ENCODE data around the gene SLC25A23.
"Not testable (repeated sequence)": the region's sequence is repeated elsewhere in the genome, so short reads cannot be mapped to it uniquely, and the experiment has no call there.

SLC25A23 gene

DNA sequence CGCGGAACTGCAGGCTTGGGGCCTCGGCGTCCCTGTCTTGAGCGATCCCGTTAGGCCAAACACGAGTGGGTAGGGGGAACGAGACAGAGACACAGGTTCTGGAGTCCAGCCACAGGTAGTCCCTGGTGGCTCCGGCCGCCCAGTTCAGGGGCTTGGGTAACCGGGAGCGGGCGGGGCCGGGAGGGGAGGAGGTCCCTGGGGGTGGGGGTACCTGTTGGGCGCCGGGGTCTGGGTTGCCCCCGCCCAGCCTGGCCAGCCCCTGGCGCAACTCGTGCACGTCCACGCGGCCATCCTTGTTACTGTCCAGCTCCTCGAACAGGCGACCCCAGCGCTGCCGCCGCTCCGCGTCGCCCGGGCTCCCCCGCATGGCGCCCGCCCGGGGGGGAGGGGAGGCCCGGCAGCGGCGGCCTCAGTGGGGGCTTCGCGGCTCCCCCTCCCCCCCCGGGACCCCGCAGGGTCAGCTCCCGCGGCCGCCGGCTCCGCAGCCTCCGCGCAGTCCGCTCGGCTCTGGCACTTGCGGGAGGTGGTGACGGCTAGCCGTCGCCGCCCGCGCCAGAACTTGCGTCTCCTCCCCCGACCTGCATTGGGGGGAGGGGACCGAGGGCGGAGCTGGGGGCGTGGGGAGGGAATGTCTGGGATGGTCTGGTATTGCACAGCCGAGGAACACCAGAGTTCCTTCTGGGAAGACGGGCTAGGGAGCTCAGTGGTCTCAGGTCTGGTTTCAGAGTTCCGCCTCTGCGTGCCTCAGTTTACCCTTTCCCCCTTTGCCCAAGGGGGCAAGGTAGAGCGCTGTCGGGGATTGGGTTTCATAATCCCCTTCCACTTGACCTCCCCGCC is at the start of gene SLC25A23:
Gene SLC25A23, minus strand, starts transcription at position 531 of the 837 bp plus-strand sequence. Its CDS starts 164 bp downstream, at position 367.
- peak; percentile 70 for DNase-seq (ENCODE audit: low read depth)

DNA sequence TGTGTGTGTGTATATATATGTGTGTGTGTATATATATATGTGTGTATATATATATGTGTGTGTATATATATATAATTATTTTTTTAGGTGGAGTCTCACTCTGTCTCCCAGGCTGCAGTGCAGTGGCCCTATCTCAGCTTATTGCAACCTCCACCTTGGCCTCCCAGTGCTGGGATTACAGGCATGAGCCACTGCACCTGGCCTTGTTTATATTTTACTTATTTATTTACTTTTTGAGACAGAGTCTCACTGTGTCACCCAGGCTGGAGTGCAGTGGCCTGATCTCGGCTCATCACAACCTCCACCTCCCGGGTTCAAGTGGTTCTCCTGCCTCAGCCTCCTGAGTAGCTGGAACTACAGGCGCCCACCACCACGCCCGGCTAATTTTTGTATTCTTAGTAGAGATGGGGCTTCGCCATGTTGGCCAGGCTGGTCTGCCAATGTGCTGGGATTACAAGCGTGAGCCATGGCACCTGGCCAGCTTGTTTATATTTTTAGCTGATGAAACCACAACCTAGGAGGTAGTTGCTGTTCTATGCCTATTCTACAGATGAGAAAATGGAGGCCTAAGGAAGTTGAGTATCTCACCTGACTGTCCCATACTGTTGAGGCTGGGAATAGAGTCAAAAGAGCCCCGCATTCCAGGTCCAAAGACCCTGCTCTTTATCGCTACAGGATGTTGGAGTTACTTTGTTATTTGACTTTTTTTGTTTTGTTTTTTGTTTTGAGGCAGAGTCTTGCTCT is 48.6 kb upstream of the SLC25A23 start:
- DNase-seq (ENCODE audit: low read depth): not testable (repeated sequence)

DNA sequence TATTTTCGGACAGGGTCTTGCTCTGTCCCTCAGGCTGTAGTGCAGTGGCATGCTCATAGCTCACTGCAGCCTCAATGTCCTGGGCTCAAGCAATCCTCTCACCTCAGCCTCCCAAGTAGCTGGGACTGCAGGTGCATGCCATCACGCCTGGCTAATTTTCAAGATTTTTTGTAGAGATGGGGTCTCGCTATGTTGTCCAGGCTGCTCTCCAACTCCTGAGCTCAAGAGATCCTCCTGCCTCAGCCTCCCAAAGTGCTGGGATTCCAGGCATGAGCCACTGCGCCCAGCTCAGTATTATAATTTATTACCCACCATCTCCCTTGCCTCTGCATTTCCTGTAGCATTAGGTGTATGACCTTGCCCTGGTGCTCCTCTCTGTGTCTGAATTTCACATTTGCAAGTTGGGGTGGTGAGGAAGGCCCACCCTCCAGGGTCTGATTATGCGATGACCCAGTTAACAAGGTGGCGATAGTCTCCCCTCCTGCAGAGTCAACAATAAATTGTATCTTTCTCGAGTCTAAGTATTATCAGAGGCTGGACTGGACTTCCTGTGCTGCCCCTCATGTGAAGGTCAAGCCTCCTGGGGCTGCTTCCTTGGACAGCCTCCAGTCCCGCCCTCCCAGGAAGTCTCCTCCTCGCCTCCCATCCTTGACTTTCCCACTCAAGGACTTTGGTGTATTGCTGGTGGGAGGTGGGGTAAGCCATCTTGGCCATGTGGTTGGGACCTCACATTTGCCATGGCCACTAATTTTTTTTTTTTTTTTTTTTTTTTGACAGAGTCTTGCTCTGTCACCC is 44.0 kb upstream of the SLC25A23 start:
- DNase-seq (ENCODE audit: low read depth): no peak

DNA sequence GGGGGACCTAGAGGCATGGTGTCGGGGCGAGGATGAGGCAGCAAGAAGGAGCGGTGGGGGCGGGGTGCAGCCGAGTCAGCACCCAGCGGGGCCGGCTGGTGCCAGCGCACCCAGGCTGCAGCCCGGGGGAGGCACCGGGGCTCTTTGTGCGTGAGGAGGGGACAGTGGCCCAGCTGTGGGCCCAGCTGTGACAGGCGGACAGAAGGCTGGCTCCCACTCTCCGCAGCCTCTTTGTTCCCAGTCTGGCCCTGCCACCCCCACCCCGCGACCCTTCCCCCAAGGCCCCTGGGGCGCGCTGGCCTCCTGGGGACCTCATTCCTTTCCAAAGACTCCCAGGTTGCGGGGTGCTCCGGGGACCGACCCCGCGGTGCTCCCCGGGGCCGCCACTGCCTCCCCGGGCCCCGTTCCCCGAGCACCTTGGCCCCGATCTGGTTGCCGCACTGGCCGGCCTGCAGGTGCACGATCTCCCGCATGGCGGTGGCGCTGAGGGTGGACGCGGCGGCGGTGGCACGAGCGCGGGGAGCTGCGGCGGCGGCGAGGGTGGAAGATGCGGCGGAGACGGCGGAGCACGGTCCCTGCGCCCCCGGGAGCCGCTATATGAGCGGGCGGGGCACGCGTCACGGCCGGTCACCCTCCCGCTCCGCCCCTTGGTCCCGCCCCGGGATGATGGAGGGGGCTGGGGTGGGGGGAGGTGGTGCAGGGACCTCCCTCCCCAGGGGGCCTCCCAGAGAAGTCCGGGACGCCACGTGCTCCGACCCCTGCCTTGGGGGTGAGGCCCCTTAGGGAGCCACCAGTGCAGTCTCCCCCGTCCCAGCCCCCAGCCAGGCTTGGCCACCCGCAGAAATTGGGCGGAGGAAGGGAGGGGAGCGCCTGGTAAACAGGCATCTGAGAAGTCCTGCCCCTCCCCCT is 42.4 kb upstream of the SLC25A23 start, which contains the start of gene TUBB4A:
Gene TUBB4A, minus strand, starts transcription at position 570 of the 909 bp plus-strand sequence. Its CDS starts 97 bp downstream, at position 473.
- DNase-seq (ENCODE audit: low read depth): no peak

DNA sequence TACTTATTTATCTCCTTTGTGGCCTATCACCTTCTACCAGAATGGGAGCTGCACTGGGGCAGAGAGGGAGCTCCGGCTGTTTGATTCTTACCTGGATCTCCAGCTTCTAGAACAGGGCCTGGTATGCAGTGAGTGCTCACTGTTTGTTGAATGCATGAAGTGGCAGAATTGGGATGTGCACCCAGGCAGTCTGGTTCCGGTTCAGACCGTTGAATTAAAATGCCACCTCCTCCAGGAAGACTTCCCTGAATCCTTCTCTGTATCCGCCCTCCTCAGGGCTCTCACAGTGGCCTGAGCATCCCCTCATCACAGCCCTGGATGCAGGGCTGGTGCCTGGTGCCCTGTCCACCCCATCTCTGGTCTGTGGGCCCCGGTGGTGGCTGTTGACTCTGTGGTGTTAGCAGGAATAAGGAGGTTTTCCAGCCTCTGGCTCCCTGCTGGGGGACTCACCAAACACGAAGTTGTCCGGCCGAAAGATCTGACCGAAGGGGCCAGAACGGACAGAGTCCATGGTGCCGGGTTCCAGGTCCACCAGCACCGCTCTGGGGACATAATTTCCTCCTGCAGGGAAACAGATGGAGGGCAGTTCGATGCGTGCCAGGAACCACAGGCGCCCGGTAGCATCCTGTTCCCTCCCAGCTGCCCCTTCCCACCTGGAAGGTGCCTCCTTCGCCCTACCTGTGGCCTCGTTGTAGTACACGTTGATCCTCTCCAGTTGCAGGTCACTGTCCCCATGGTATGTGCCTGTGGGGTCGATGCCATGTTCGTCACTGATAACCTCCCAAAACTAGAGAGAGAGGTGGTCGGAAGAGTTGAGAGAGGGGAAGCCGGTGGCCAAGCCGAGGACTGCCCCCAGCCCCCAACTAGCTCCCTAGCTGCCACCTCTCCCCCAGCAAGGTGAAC is 41.5 kb upstream of the SLC25A23 start:
- no peak for DNase-seq (ENCODE audit: low read depth)

DNA sequence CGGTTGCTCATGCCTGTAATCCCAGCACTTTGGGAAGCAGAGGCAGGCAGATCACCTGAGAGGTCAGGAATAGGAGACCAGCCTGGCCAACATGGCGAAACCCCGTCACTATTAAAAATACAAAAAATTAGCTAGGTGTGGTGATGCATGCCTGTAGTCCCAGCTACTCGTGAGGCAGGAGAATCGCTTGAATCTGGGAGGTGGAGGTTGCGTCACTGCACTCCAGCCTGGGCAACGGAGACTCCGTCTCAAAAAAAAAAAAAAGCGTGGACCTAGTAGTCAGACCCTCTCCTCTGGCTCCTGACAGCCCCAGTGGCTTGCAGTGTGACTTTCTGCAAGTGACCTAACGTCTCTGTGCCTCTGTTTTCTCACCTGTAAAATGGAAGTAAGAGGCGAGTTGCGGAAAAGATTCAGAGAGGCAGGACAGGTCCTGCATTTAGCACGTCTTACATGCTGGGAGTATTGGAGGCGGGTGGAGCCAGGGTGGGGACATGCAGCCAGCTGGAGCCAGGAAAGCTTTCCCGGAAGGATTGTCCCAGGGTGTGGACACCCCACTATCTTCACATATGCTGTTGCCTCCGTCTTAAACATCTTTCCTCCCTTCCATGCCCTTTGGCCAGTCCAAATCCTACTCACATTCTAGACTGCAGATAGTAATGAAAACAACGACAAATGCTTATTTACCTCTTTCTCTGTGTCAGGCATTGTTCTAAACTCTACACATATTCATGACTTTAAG is 39.6 kb upstream of the SLC25A23 start:
- no peak for DNase-seq (ENCODE audit: low read depth)

DNA sequence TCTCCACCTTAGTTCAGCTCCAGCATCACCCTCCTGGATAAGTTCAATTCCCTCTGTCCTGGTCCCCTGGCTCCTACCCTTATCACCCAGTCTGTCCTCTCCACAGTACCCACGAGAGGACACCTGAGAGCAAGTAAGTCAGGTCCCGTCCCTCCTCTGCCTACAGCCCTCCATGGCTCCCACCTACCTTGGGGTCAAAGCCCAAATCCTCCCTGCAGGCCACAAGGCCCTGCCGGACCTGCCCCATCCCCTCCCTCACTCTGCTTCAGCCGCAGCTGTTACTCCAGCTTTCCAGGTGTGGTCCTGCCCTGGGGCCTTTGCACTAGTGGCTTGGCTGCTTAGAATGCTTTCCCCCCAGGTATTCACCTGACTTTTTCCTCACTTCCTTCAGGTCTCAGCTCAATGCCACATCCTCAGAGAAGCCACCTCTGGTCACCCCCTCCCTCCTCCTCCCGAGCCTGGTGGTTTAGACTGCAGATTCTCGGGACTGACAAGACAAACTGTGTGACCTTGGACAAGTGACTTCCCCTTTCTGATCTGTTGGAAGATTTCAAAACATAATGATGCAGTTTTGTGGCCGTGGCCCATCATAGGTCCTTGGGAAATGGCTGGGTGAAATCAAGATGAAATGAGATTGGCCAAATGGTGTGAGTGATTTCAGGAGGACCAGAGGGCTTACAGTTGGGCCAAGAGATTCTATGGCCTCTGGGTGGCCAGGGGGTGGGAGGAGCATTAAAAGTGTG is 38.9 kb upstream of the SLC25A23 start:
- DNase-seq (ENCODE audit: low read depth): no peak

DNA sequence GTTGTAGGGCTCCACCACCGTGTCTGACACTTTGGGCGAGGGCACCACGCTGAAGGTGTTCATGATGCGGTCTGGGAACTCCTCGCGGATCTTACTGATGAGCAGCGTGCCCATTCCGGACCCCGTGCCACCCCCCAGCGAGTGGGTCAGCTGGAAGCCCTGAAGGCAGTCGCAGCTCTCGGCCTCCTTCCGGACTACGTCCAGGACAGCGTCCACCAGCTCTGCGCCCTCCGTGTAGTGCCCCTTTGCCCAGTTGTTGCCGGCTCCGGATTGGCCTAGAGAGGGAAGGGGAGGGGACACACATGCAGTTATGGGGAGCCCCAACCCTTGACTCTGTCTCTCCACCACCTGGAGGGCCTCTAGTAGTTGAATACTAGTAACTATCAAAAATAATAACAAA is 36.4 kb upstream of the SLC25A23 start:
- DNase-seq (ENCODE audit: low read depth): no peak

DNA sequence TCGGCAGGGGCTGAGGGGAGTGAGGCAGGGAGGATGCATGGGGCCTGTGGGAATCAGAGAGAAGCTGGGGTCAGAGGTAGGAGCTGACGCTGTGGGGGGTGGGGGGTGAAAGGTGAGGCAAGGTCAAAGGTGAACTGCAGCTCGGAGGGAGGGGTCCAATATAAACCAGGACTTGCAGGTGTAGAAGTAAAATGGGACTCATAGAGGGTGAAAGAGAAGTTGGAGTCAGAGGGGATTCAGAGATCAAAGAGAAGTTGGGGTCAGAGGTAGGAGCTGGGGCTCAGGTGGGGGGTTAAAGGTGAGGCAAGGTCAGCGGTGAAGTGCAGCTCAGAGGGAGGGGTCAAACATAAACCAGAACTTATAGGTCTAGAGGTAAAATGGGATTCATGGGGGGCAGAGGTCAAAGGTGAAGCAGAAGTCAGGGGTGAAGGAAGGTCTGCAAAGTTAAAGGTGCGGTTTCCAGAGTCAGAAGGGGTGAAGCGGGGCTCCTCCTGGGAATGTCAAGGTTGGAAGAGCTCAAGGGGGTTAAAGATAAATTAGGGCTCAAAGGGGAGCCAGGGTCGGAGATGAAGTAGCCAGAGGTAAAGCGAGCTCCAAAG is 34.9 kb upstream of the SLC25A23 start:
- DNase-seq (ENCODE audit: low read depth): no peak

DNA sequence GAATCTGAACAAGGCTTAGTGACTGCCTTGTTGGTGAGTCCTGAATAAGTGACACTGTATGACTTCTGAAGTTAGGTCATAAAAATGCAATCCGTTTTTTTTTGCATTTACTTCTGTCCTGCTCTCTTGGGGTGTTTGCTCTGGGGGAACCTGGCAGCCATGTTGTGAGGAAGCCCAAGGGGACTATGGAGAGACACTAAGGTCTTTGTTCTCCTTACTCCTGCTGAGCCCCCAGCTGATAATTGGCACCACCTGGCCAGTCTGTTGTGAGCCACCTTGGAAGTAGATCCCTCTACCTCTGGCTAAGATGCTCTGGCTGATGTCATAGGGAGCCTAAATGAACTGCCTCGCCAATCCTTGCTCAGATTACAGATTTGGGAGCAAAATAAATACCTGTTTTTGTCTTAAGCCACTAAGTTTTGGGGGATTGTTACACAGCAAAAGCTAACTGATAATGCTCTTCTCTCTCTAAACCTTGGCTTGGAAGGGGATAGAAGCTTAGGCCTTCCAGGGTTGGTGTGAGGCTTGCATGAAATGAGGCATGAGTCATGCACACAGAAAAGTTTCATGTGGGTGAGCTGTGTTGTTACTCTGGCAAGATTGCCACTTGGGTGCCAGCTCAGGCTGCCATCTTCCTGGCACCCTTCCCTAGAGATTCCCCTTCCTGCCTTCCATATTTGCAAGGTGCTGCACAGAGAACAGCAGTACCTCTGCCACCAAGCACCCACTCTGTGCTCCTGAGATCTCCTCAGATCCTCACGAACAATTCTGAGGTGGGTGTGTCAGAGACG is 32.4 kb upstream of the SLC25A23 start:
- DNase-seq (ENCODE audit: low read depth): no peak

DNA sequence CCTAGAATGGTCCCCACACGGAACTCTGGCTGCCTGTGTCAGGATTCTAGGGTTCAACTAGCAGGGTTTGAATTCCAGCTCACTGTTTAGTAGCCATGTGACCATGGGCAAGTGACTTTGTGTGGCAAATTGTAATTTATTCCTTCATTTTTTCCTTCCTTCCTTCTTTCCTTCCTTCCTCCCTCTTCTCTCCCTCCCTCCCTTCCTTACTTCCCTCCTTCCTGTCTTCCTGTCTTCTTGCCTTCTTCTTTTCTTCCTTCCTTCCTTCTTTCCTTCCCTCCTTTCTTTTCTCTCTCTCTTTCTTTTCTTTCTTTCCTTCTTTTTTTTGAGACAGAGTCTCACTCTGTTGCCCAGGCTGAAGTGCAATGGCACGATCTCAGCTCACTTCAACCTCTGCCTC is 30.5 kb upstream of the SLC25A23 start:
- DNase-seq (ENCODE audit: low read depth): no peak

DNA sequence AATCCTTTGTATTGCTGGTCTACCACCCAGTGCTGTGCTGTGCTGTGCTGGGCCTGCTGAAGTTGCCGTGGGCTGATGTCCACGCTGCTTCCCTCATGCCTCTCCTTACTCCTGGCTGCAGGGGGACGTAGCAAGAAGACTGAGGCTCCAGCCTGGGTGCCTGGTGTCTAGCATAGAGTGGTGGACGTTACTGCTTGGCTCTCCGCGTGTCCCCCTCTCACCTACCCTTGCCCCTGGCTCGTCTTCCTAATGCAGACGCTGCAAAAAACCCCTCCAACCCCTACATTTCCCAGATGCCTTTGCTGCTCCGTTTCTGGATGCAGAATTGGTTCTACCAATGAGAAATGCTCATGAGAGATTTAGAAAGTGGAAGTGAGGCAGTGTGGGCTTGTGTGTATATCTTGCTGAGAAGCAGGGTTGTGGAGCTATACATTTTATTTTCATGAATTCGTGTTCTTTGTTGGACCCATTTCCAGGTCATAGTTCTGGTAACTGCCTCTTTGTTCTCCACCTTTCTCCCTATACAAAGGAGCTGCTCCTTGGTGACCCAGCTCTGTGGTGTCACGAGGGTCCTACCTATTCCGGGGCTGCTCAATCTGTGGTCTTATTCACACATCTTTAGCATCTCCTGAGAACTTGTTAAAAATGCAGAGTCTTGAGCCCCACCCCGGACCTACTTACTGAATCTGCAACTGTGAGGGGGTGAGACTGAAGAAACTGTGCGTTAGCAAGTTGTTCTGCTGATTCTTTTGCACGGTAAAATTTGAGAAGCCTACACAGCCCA is 29.9 kb upstream of the SLC25A23 start:
- DNase-seq (ENCODE audit: low read depth): no peak

DNA sequence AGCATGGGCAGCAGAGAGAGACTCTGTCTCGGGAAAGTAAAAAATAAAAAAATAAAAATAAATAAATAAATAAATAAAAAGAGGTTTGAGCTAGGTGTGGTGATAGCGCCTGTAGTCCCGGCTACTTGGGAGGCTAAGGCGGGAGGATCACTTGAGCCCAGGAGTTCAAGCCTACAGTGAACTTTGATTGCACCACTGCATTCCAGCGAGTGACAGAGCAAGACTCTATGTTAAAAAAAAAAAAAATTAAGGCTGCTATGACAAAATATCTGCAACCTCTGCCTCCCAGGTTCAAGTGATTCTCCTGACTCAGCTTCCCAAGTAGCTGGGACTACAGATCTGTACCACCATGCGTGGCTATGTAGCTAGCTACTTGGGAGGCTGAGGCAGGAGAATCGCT is 25.2 kb upstream of the SLC25A23 start:
- no peak for DNase-seq (ENCODE audit: low read depth)

DNA sequence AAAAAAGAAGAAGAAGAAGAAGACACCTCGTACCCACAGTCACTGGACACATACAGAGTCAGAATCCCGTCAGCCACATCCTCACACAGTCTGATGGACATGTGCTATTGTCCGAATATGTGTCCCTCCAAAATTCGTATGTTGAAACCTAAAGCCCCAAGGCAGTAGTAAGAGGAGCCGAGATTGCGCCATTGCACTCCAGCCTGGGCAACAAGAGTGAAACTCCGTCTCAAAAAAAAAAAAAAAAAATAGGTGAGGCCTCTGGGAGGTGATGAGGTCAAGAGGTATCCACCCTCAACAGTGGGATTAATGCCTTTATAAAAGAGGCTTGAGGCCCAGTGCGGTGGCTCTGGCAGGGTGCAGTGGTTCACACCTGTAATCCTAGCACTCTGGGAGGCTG is 24.6 kb upstream of the SLC25A23 start:
- no peak for DNase-seq (ENCODE audit: low read depth)

DNA sequence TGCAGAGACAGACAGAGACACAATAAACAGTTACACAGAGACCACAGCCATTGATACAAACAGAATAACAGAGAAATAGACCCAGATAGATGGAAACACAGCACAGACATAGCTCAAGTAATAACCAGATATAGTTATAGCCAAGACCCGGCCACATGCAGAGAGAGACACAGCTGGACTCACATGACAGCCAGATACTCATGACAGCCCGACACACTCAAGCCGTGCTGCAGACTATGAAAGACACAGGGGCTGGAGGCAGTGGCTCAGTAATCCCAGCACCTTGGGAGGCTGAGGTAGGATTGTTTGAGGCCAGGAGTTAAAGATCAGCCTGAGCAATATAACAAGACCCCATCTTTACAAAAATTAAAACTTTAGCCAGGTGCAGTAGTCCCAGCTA is 23.6 kb upstream of the SLC25A23 start:
- no peak for DNase-seq (ENCODE audit: low read depth)

DNA sequence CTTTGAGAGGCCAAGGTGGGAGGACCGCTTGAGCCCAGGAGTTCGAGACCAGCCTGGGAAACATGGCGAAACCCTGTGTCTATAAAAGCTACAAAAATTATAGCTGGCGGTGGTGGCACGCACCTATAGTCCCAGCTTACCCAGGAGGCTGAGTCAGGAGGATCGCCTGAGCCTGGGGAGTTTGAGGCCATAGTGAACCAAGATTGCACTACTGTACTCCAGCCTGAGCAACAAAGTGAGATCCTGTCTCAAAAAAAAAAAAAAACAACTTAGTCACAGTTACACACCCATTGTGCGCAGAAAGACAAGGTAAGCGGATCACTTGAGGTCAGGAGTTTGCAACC is 22.7 kb upstream of the SLC25A23 start:
- DNase-seq (ENCODE audit: low read depth): no peak
